ENCODE data around the gene C16orf54.

- TF ChIP-seq CTCF (IDR thresholded peaks at IDR 0.05 in 2 of 3, conservative IDR thresholded peaks at IDR 0.05 in 1 of 3; ENCODE audit: borderline replicate concordance in 1 of 3, insufficient read depth in 1 of 3, low read depth in 2 of 3, low read length in 2 of 3) (no peak), EZH2 (IDR thresholded peaks at IDR 0.05) (no peak), TCF7L2 (IDR thresholded peaks at IDR 0.05; ENCODE audit: borderline replicate concordance, extremely low read depth, insufficient read depth, insufficient read length) (no peak), SIN3A (IDR thresholded peaks at IDR 0.05; ENCODE audit: low read depth) (no peak), SP1 (IDR thresholded peaks at IDR 0.05; ENCODE audit: low read depth) (no peak), ELF1 (IDR thresholded peaks at IDR 0.05; ENCODE audit: borderline replicate concordance, low read depth) (no peak), POLR2A (IDR thresholded peaks at IDR 0.05; ENCODE audit: borderline replicate concordance, extremely low read depth, insufficient read depth, insufficient read length) (no peak), POLR2AphosphoS5 (IDR thresholded peaks at IDR 0.05; ENCODE audit: low read depth, low read length) (no peak), EZH2phosphoT487 (IDR thresholded peaks at IDR 0.05; ENCODE audit: borderline replicate concordance) (no peak), JUND (IDR thresholded peaks at IDR 0.05) (no peak), SRF (IDR thresholded peaks at IDR 0.05; ENCODE audit: low read depth) (no peak)
- TF ChIP-seq, protein P1, sequence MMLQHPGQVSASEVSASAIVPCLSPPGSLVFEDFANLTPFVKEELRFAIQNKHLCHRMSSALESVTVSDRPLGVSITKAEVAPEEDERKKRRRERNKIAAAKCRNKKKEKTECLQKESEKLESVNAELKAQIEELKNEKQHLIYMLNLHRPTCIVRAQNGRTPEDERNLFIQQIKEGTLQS (IDR thresholded peaks at IDR 0.05): no peak
- TF ChIP-seq, protein P2, sequence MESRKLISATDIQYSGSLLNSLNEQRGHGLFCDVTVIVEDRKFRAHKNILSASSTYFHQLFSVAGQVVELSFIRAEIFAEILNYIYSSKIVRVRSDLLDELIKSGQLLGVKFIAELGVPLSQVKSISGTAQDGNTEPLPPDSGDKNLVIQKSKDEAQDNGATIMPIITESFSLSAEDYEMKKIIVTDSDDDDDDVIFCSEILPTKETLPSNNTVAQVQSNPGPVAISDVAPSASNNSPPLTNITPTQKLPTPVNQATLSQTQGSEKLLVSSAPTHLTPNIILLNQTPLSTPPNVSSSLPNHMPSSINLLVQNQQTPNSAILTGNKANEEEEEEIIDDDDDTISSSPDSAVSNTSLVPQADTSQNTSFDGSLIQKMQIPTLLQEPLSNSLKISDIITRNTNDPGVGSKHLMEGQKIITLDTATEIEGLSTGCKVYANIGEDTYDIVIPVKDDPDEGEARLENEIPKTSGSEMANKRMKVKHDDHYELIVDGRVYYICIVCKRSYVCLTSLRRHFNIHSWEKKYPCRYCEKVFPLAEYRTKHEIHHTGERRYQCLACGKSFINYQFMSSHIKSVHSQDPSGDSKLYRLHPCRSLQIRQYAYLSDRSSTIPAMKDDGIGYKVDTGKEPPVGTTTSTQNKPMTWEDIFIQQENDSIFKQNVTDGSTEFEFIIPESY (IDR thresholded peaks at IDR 0.05; ENCODE audit: extremely low read depth, insufficient replicate concordance, low read length): no peak
Measured at GRCh38 chr16:29737713-29738112, 8.1 kb downstream of the C16orf54 start.
